Pancreas (tissue), 10 donors: ENCODE data around the gene TTC39C. TPM values are rescaled to one million over a fixed set of nuclear protein-coding genes. Genes with fewer than 3 reads are reported as not detected.

Source experiments
- ATAC-seq, 4 donors: fragments of 200-7000 bp; cut with Tn5 transposase; one replicate each; pipeline versions ENCODE4 v1.8.0 to v1.9.1; 2020; ENCODE audit warnings: mild to moderate bottlenecking in 4 of 4, moderate library complexity in 4 of 4
- DNase-seq, 6 donors: peaks; one replicate each; pipeline ENCODE4 v3.0.0-alpha.2; 2020
- FAIRE-seq: peaks from 2 replicates; lab custom pipeline; 2012; peaks lifted over from hg19 to GRCh38; lab: Jason Lieb, UNC
- H3K27ac ChIP-seq, 4 donors: fragments of 200-600 bp; sonication (generic); 1 replicate in 3 of 4; 2 replicates in 1 of 4; pipeline versions ENCODE4 v1.5.0 to v1.8.0; 2020
- H3K27me3 ChIP-seq, 4 donors: fragments of 200-600 bp; one replicate each; pipeline ENCODE4 v1.8.0; 2021
- H3K36me3 ChIP-seq, 3 donors: fragments of 200-600 bp; sonication (generic) in 1 of 3; one replicate each; pipeline versions ENCODE4 v1.5.0 to v1.8.0; 2020 to 2021
- H3K4me1 ChIP-seq, 3 donors: fragments of 200-600 bp; one replicate each; pipeline ENCODE4 v1.8.0; 2021
- H3K4me3 ChIP-seq, 4 donors: fragments of 200-600 bp; sonication (generic) in 2 of 4; one replicate each; pipeline versions ENCODE4 v1.5.0 to v1.8.0; 2020 to 2021
- H3K9me3 ChIP-seq, 4 donors: fragments of 200-600 bp; one replicate each; pipeline ENCODE4 v1.8.0; 2021
- CTCF ChIP-seq, 4 donors: fragments of 200-600 bp; sonication (generic) in 3 of 4; IDR thresholded peaks; one replicate each; pipeline versions ENCODE4 v1.5.0 to v1.8.0; 2021; ENCODE audit warnings: antibody characterized with exemption in 4 of 4
- WGBS, 2 donors: extraction: QIAGEN DNeasy Blood & Tissue Kit; methylation state at CpG; one replicate each; pipeline ENCODE4 v1.1.7; 2013; 5-methylcytosine and 5-hydroxymethylcytosine counted together
- intact Hi-C, 3 donors: fragments of 100-400 bp; cut with DNase I; formaldehyde crosslinking; loops; one replicate each; pipeline versions ENCODE4 v1.11.1 to v1.14.2; 2022
- polyA plus RNA-seq, 2 donors: library from polyadenylated mRNA; stranded (reverse); fragments of 200-250 nt; gene quantifications; one replicate each; pipeline ENCODE4 v1.2.3, GENCODE V29; 2013
- total RNA-seq, 6 donors: library from RNA; stranded (reverse); fragmentation: NEBNext Ultra II Directional in 4 of 6; extraction: Animal tissue kit (Norgen Biotek cat#: 25700) in 4 of 6; gene quantifications; one replicate each; pipeline versions ENCODE4 v1.2.1 to v1.2.4, GENCODE V29; 2021 to 2023
- donor health status: healthy with polysubstance abuse.
- donor health status: DM: no; HTN: no; CAD: no; lungs with moderate emphysema.
- donor health status: DM: no; HTN: no; CAD: no.
- donor health status: control.
- donor health status: control.
- donor health status: Bipolar disorder and iron deficiency.
- donor health status: DM: yes; HTN: yes; CAD: no.
- donor health status: DM: no; HTN: no; CAD: no.
- donor health status: DM: no; HTN: no; CAD: no.
- donor health status: DM: yes; HTN: yes; CAD: no.

Gene TTC39C
- total and polyA plus RNA-seq, 8 donors = 10.1 to 27.1 (median 14.2) TPM

- no peak for TF ChIP-seq CTCF (IDR thresholded peaks at IDR 0.05)
- H3K27me3 ChIP-seq = no peaks in the 10 kb centered on the region
- no peak overlapping the region for H3K4me3 ChIP-seq
- no peak overlapping the region for H3K27ac ChIP-seq
- ATAC-seq (no peak), DNase-seq (no peak), FAIRE-seq (no peak)
- 92 to 94% methylated on average over 10 of the region's 10 CpGs for WGBS, 2 donors
- H3K9me3 ChIP-seq = no peaks in the 10 kb centered on the region
- no peaks in the 10 kb centered on the region for H3K36me3 ChIP-seq
- intact Hi-C loops = no loop called here
- H3K4me1 ChIP-seq = no peaks in the 10 kb centered on the region
These were observed 62.4 kb downstream of the TTC39C start for GRCh38 chr18:24076950-24077349.

GRCh38 chr18:24078391-24078790 lies 63.8 kb downstream of the TTC39C start:
- FAIRE-seq (no peak), DNase-seq (no peak), ATAC-seq (no peak)
- H3K9me3 ChIP-seq = no peaks in the 10 kb centered on the region
- TF ChIP-seq CTCF (IDR thresholded peaks at IDR 0.05) = no peak
- no peak overlapping the region for H3K27ac ChIP-seq
- no peaks in the 10 kb centered on the region for H3K27me3 ChIP-seq
- H3K36me3 ChIP-seq = no peaks in the 10 kb centered on the region
- intact Hi-C loops = no loop called here
- H3K4me3 ChIP-seq = no peak overlapping the region
- no peaks in the 10 kb centered on the region for H3K4me1 ChIP-seq
- WGBS, 2 donors = 82 to 87% methylated on average over 7 of the region's 7 CpGs

GRCh38 chr18:24080861-24081260 lies 66.3 kb downstream of the TTC39C start:
- Histone ChIP-seq H3K9me3 (no peaks in the 10 kb centered on the region), H3K4me1 (no peaks in the 10 kb centered on the region), H3K27me3 (no peaks in the 10 kb centered on the region), H3K36me3 (no peaks in the 10 kb centered on the region), H3K4me3 (no peak overlapping the region), H3K27ac (no peak overlapping the region)
- intact Hi-C loops = no loop called here
- 93% methylated on average over 7 of the region's 7 CpGs for WGBS, 2 donors
- ATAC-seq (no peak), DNase-seq (no peak), FAIRE-seq (no peak)
- TF ChIP-seq CTCF (IDR thresholded peaks at IDR 0.05) = no peak

GRCh38 chr18:24083550-24083949 lies 69.0 kb downstream of the TTC39C start:
- FAIRE-seq (no peak), DNase-seq (no peak), ATAC-seq (no peak)
- H3K4me3 ChIP-seq = no peak overlapping the region
- no peaks in the 10 kb centered on the region for H3K36me3 ChIP-seq
- H3K27ac ChIP-seq = no peak overlapping the region
- no peaks in the 10 kb centered on the region for H3K4me1 ChIP-seq
- TF ChIP-seq CTCF (IDR thresholded peaks at IDR 0.05) = no peak
- WGBS, 2 donors = 86 to 89% methylated on average over 3 of the region's 3 CpGs
- no peaks in the 10 kb centered on the region for H3K27me3 ChIP-seq
- intact Hi-C loops = no loop called here
- no peaks in the 10 kb centered on the region for H3K9me3 ChIP-seq

GRCh38 chr18:24086082-24086481 lies 71.5 kb downstream of the TTC39C start:
- Histone ChIP-seq H3K4me1 (no peaks in the 10 kb centered on the region), H3K36me3 (no peaks in the 10 kb centered on the region), H3K4me3 (no peak overlapping the region), H3K9me3 (no peaks in the 10 kb centered on the region), H3K27me3 (no peaks in the 10 kb centered on the region), H3K27ac (no peak overlapping the region)
- FAIRE-seq = no peak
- DNase-seq = no peak
- no peak for TF ChIP-seq CTCF (IDR thresholded peaks at IDR 0.05)
- intact Hi-C loops = no loop called here
- WGBS, 2 donors = 69 to 70% methylated on average over 5 of the region's 5 CpGs
- no peak for ATAC-seq
